Hematopoietic multipotent progenitor cell treated with erythropoietin and hydrocortisone succinate and interleukin-3 and kit ligand, for 17 days (in vitro differentiated cells): ENCODE results near the gene LRRC8A.
"Not testable (repeated sequence)": the region's sequence is repeated elsewhere in the genome, so short reads cannot be mapped to it uniquely, and the experiment has no call there.

ENCODE experiments used
- DNase-seq: peaks from one replicate; pipeline ENCODE4 v3.0.0-alpha.2; 2015; ENCODE audit warnings: low spot score

Gene LRRC8A

GRCh38 chr9:128921881-128922763 is 40.2 kb downstream of the LRRC8A start:
- no peak for DNase-seq

DNA sequence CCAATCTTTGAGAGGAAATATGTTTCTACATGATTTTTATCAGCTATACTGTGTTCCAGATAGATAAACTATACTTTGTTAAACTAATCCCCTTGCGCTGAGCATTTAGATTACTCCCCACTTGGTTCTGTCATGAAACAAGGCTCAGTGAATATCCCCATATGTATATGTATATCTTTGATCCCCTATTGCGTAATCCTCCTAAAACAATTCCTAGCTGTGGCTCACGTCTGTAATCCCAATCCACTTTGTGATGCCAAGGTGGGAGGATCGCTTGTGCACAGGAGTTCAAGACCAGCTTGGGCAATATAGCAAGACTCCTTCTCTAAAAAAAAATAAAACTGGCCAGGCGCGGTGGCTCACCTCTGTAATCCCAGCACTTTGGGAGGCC is 41.6 kb downstream of the LRRC8A start:
- no peak for DNase-seq

- peak; percentile 80 for DNase-seq
These were observed 45.9 kb downstream of the LRRC8A start for GRCh38 chr9:128927731-128928411.

DNA sequence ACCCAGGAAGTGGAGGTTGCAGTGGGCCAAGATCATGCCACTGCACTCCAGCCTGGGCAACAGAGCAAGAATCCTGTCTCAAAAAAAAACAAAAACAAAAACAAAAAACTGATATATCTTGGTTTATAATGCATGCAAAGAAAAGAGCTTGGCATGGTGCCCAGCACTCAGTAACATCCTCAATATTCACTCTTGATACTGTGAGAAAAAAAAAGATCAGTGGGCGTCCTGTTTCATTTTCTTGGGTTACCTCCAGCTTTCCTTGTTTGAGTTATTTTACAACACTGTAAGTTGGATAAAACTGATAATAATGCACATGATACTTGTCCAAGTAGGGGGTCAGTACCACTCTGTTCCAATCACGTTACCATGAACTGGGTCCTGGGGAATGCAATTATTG is 46.7 kb downstream of the LRRC8A start:
- no peak for DNase-seq

GRCh38 chr9:128929560-128929959 is 47.6 kb downstream of the LRRC8A start:
- DNase-seq = no peak

GRCh38 chr9:128933731-128934130 is 51.8 kb downstream of the LRRC8A start:
- no peak for DNase-seq

GRCh38 chr9:128936171-128936865 is 54.4 kb downstream of the LRRC8A start:
- no peak for DNase-seq

GRCh38 chr9:128937310-128938165 is 55.6 kb downstream of the LRRC8A start:
- DNase-seq = peak; percentile 2

DNA sequence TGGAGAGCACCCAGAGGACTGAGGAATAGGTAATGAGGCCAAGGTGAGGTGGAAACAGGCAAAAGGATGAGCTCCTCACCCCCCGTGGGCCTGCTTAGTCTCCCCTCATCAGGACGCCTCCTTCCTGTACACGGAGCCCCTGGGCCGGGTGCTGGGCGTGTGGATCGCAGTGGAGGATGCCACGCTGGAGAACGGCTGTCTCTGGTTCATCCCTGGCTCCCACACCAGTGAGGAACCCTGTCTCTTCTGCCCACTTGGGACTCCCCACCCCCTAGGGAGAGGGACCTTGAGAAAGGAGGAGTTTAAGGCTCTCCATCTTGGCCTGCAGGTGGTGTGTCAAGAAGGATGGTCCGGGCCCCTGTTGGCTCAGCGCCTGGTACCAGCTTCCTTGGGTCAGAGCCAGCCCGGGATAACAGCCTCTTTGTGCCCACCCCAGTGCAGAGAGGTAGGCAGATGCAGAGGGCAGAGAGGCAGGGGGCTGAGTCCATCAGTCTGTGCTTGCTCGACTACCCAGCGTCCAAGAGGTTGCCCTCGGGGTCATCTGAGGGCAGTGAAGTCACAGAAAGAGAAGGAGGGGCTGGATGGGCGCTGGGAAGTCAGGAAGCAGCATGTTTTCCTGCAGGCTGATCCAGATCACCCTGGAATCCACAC is 58.5 kb downstream of the LRRC8A start:
- DNase-seq = no peak

- DNase-seq = peak; percentile 2
These were observed 59.2 kb downstream of the LRRC8A start for GRCh38 chr9:128940946-128941755.

- no peak for DNase-seq
These were observed 62.1 kb downstream of the LRRC8A start for GRCh38 chr9:128943832-128944620.

DNA sequence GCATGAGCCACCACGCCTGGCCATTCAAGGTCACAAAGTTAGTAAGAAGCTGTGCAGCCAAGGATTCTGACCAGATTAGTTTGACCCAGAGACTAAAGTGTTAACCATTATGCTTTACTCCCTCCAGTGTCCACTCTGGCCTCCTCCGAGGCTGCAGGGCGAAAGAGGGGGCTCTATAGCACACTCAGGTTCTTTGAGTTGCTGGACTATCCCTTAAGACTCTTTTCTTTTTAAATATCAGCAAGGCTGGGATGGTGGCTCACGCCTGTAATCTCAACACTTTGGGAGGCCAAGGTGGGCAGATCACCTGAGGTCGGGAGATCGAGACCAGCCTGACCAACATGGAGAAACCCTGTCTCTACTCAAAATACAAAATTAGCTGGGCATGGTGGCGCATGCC is 63.0 kb downstream of the LRRC8A start:
- DNase-seq = not testable (repeated sequence)

DNA sequence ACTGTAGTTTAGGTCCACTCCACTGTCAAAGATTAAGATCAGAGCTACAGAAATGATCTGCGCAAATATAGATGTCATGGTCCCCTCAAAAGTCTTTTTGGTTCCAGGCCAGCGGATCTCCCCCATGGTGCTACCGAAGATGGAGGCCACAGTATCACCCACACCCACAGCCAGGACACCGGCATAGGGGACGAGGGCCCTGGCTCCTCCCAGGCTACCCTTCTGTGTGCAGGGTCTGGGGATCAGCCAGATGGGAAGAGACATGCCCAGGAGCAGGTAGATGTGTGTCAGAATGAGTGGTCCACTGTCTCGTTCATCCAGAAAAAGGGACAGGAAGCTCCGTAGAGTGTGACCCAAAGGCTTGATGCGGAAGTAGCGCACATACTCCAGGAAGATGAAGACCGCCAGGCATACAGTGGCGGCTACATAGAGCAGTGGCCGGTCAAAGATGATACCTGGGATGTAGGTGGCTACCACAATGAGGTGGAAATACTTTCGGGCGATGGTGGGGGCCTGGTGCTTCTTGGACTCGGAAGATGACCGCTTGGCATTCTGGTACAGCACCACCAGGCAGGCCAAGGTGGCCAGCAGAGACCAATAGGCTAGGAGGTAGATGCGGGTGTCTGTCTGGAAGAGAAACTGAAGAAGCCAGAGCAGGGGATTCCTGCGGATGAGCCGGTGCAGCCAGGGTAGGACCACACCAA is 64.0 kb downstream of the LRRC8A start:
- DNase-seq = no peak

GRCh38 chr9:128946571-128947276 is 64.8 kb downstream of the LRRC8A start:
- peak; percentile 33 for DNase-seq

DNA sequence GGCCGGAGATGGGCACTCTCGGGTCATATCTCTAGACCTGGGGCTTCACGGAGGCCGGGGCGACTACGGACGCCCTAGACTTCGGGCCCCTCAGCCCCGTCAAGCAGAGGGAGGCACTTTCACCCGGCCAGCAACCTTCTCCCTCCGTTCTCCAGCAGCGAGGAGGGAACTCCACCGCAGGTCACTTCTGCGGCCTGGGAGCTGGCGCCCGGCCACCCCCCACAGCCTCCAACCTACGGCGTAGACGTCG is 65.3 kb downstream of the LRRC8A start:
- DNase-seq = no peak

DNA sequence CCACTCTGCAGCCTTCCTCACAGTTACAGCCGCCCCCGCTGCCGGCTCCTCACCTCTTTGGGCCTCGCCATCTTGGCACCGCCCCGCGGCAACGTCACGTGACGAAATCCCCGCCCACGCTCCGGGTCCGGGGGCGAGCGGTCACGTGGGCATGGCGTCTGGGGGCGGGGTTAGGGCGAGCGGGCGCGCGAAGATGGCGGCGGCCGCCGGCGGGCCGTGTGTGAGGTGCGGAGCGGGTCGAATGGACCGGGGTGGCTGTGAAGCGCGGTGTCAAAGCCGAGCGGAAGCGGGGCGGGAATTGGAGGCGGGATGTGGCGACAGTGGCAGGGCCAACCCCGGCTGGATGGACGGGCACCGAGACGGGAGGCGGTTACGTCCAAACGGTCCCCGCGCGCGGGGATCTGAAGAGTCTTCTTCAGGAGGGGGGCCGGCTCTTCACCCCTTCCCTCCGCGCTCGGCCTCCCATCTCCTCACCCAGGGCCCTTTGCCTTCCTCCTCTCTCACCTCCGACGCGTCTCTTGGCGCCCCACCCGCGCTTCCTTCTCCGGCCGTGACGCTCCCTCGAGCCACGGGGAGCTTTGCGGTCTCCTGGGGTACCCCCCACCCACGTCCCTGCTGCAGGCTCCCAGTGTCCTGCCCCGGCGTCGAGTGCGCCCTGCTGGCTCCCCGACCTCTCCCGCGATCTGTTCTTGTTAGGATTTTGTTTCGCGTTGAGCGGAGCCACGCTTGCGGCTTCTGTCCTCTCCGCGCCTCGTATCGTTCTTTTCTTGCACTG is 65.8 kb downstream of the LRRC8A start, which contains the start of the genes DOLK and NUP188:
TSS of gene DOLK (minus strand) at position 77 of the 775 bp plus-strand sequence. CDS start 300 bp downstream, outside the sequence.
TSS of gene NUP188 (plus strand) at position 173 of the 775 bp plus-strand sequence. CDS start at position 194, 21 bp downstream.
- peak; percentile 97 for DNase-seq

DNA sequence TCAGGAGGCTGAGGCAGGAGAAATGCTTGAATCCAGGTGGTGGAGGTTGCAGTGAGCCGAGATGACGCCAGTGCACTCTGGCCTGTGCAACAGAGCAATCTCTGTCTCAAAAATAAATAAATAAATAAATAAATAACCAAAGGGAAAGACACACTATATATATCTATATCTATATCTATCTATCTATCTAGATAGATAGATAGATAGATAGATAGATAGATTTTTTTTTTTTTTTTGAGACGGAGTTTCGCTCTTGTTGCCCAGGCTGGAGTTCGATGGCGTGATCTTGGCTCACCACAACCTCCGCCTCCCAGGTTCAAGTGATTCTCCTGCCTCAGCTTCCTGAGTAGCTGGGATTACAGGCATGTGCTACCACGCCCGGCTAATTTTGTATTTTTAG is 79.5 kb downstream of the LRRC8A start:
- not testable (repeated sequence) for DNase-seq
